ENCODE data around the gene CYSTM1.

CYSTM1 gene

DNA sequence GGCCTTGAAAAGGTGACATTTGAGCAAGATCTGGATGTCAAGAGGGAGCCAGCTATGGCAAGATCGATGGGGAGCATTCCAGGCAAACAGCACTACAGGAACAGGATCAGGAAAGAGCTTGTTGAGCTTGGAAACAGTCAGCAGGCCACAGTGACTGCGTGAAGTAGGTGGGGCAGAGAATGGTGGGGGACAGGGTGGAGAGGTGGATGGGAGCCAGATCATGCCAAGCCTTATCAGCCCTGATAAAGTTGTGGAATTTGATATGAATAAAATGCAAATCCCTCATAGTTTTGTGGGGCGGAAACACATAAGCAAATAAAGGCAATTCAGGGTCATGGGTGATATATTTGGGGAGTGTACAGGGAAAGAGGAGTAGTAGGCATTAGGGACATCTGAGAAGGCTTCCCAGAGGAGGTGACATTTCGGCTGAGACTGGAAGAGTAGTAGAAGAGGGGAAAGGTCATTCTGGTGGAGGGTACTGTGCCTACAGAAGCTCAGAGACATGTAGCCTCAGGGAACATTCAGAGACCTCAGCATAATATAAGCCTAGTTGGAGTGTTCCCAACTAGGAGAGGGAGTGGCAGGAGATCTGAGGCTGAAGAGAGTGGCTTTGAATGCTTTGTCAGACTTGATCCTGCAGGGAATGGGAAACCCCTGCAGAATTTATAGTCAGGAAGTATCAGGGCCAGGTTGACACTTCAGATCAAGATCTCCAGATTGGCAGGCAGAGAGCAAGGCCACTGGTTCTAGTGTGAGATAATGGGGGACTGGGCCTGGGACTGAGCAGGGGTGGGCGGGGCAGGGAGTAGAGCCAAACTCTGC lies 9.7 kb upstream of the CYSTM1 start:
- no peak overlapping the region for H3K4me3 ChIP-seq (ENCODE audit: control insufficient read depth, low read depth, low read length)
- TF ChIP-seq, protein P1, sequence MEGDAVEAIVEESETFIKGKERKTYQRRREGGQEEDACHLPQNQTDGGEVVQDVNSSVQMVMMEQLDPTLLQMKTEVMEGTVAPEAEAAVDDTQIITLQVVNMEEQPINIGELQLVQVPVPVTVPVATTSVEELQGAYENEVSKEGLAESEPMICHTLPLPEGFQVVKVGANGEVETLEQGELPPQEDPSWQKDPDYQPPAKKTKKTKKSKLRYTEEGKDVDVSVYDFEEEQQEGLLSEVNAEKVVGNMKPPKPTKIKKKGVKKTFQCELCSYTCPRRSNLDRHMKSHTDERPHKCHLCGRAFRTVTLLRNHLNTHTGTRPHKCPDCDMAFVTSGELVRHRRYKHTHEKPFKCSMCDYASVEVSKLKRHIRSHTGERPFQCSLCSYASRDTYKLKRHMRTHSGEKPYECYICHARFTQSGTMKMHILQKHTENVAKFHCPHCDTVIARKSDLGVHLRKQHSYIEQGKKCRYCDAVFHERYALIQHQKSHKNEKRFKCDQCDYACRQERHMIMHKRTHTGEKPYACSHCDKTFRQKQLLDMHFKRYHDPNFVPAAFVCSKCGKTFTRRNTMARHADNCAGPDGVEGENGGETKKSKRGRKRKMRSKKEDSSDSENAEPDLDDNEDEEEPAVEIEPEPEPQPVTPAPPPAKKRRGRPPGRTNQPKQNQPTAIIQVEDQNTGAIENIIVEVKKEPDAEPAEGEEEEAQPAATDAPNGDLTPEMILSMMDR (IDR thresholded peaks at IDR 0.05; ENCODE audit: control insufficient read depth, insufficient read depth, low read depth, low read length, missing control alignments), result no peak
- no peak for DNase-seq (ENCODE audit: low read depth)

DNA sequence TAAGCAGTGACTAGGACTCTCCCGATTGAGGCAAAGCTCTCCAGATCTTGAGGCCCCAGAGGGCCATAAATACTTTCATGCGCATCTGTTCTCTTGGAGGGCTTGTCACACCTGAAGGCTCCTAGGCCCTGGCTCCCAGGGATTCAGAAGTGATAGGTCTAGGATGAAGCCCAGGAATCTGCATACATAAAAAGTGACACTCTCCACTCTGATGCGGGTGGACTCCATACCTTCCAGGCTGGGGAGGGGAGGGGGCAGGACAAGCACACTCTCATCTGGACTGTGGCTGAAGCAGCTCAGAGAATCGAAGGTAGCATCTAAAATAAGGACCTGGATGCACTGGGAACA lies 9.1 kb upstream of the CYSTM1 start:
- no peak for DNase-seq (ENCODE audit: low read depth)
- TF ChIP-seq, protein P1 (IDR thresholded peaks at IDR 0.05; ENCODE audit: control insufficient read depth, insufficient read depth, low read depth, low read length, missing control alignments), result no peak
- H3K4me3 ChIP-seq (ENCODE audit: control insufficient read depth, low read depth, low read length), result no peak overlapping the region

DNA sequence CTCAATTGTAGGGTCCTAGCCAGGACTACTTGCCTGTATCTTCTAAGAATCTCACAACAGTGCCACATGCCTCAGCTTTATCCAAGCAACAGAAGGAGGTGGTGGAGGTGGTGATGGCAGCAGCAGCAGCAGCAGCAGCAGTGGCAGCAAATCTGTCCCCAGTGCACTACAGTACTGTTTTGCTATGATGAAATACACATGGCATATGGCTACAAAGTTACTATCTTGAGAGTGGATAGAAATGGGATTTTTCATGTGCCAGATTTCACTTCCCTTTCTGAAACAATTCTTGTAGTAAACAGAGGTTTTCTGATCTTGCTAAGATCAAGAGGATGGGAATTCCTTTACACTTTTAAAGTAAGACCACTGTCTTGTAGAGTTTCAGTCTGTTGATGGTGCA lies 8.1 kb upstream of the CYSTM1 start:
- DNase-seq (ENCODE audit: low read depth), result no peak

DNA sequence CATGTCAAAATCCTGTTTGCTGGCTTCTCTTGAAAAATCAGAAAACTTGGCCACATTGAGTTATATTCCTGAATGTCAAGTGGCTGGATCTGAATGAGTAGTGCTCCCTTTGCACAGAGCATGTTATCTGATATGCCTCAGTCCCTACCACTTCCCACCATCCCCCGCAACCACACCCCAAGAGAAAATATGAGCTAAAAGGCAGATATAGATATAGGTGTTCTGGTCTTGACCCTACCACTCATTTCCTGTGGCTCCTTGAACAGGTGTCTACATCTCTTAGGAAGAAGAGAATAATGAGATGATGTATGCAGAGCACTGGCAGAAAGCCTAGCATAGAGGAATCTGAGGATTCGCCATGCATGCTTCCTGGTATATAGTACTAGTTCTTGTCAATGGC lies 6.6 kb upstream of the CYSTM1 start:
- no peak for DNase-seq (ENCODE audit: low read depth)
- no peak overlapping the region for H3K4me3 ChIP-seq (ENCODE audit: control insufficient read depth, low read depth, low read length)
- TF ChIP-seq, protein P1 (IDR thresholded peaks at IDR 0.05; ENCODE audit: control insufficient read depth, insufficient read depth, low read depth, low read length, missing control alignments), result no peak

More for the DNA sequence above, 8.1 kb upstream of the CYSTM1 start:
- H3K4me3 ChIP-seq (ENCODE audit: control insufficient read depth, low read depth, low read length), result no peak overlapping the region
- TF ChIP-seq, protein P1 (IDR thresholded peaks at IDR 0.05; ENCODE audit: control insufficient read depth, insufficient read depth, low read depth, low read length, missing control alignments), result no peak

DNA sequence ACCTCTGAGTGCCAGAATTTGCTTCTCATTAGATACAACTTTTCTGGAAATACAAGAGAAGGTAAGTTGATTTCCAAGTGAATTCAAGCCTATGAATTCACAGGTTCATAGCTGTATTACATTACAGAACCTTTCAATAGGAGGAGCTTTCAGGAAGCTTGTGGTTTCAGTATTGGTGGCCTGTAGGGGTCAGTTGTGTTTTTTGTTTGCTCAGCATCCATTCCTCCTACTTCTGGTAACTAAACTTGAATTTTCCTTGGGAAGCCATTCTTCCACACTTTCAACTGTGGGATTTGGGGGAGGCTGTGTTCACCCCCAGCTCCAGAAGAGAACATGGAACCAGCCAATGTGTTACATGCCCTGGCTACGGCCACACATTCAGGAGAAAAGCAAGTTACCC lies 5.6 kb upstream of the CYSTM1 start:
- H3K4me3 ChIP-seq (ENCODE audit: control insufficient read depth, low read depth, low read length), result no peak overlapping the region
- TF ChIP-seq, protein P1 (IDR thresholded peaks at IDR 0.05; ENCODE audit: control insufficient read depth, insufficient read depth, low read depth, low read length, missing control alignments), result no peak
- no peak for DNase-seq (ENCODE audit: low read depth)

DNA sequence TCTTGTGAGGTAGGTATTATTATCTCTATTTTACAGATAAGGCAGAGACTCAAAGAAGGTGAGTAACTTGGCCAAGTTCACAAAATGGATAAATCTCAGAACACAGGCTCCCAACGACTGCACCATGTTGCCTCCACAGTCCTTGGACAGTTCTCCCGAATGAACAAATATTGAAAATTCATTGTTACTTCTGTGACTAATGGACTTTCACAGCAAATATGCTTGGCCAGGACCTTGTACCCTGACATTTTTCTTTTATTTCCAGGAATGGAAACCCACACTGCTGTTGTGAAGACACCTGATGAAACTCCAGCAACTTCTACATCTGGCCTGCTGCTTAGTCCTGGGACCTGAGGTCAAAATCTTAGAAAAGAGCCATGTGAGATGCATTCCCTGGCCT lies 2.5 kb upstream of the CYSTM1 start:
- TF ChIP-seq, protein P1 (IDR thresholded peaks at IDR 0.05; ENCODE audit: control insufficient read depth, insufficient read depth, low read depth, low read length, missing control alignments), result no peak
- H3K4me3 ChIP-seq (ENCODE audit: control insufficient read depth, low read depth, low read length), result no peak overlapping the region
- DNase-seq (ENCODE audit: low read depth), result no peak
